ENCODE results near the gene TANGO2.

TANGO2 gene

DNA sequence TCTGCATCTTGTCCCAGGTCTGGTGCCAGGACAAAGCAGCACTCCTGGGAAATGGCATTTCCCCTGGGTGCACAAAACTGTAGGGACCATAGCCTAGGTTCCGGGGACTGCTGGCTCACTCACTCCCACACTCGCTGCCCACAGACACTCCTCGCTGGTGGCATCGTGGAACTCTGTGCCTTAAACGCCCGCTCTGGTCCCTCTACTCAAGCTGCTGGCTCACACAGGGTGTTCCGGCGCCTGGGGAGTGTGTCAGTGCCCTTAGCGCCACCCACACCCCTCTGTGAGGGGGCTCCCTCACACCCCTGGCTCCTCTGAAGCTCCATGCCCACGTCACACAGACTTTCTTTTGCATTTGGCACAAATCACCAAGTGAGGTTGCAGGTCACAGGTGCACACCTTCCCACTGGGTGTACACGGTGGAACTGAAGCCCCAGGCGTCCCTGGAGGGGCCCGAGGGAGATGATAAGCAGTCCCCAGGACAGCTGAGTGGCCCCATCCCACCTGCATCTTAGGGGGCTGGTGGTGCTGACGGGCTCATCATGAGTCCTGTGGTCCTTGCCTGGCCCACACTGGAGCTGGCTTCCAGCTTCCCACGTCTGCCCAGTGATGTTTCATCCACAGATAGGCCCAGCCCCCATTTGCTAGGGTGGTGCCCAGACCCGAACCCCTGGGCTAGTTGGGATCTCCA is 35.9 kb downstream of the TANGO2 start:
- H3K9ac ChIP-seq (ENCODE audit: low read depth, low read length) = no peak overlapping the region
- no peaks in the 10 kb centered on the region for H3K4me1 ChIP-seq (ENCODE audit: insufficient read depth, low read length)
- H3K27ac ChIP-seq (ENCODE audit: low read depth, low read length) = no peak overlapping the region
- WGBS = 94% methylated on average over 16 of the region's 16 CpGs
- no peak overlapping the region for H3K4me3 ChIP-seq (ENCODE audit: low read length)
- no peaks in the 10 kb centered on the region for H3K27me3 ChIP-seq (ENCODE audit: insufficient read depth, low read length)
- no peaks in the 10 kb centered on the region for H3K36me3 ChIP-seq (ENCODE audit: insufficient read depth, low read length)
- H3K9me3 ChIP-seq (ENCODE audit: insufficient read depth, low read depth, low read length) = no peaks in the 10 kb centered on the region

DNA sequence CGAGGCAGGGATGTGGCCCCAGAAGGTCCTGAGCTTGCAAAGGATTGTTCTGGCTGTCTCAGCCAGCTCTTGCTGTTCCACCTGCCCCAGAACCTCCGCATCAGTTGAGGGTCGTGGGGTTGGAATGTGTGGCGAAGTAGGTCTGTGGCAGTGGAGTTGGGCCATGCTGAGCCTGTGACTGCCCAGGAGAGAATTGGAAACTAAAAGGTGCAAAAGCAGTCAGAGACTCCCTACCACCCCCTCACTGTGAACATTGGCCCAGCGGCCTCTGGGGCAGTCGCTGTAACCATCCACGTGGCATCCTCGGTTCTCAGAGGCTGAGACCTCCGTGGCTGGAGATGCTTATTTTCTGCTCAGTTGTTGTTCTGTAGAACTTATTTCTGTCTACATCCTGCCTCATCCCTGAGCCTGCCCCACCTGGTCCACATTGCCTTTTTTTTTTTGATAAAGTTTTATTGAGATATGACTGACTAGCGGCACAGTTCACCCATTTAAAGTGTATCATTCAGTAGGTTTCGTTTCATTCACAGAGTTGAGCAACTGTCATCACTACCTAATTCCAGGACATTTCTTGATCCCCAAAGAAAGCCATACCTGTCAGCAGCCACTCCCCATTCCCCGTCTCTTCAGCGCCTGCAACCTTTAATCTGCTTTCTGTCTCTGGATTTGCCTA is 36.8 kb downstream of the TANGO2 start:
- H3K4me3 ChIP-seq (ENCODE audit: low read length) = no peak overlapping the region
- no peak overlapping the region for H3K9ac ChIP-seq (ENCODE audit: low read depth, low read length)
- H3K4me1 ChIP-seq (ENCODE audit: insufficient read depth, low read length) = no peaks in the 10 kb centered on the region
- H3K27me3 ChIP-seq (ENCODE audit: insufficient read depth, low read length) = no peaks in the 10 kb centered on the region
- H3K9me3 ChIP-seq (ENCODE audit: insufficient read depth, low read depth, low read length) = no peaks in the 10 kb centered on the region
- H3K27ac ChIP-seq (ENCODE audit: low read depth, low read length) = no peak overlapping the region
- 92% methylated on average over 13 of the region's 13 CpGs for WGBS
- H3K36me3 ChIP-seq (ENCODE audit: insufficient read depth, low read length) = no peaks in the 10 kb centered on the region

DNA sequence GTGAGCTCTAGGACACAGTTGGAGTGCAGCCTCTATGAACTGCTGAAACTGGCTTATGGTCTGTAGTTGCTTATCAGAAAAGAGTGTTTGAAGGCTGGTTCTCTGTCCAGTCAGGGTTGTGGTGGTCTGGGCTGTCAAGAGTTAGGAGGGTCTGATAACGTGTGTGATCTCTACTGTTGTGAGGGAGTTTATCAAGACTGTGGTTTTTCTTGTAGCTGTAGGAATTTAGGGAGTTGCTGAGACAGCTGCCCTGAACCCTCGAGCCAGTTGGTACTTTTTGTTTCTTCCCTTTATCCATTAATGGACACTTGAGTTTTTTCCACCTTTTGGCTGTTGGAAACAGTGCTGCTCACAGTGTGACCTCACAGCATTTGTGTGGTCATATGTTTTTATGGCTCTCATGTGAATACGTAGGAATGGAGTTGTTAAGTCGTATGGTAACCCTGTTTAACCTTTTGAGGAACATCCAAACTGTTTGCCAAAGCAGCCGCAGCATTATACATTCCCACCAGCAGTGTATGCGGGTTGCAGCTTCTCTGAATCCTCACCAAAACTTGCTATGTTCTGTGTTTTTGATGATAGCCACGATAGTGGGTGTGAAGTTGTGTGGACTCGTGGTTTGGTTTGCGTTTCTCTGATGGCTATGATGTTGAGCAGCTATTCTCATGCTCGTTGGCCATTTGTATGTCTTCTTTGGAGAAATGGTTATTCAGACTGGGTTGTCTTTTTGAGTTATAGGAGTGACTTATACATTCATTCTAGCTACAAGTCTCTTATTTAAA is 38.3 kb downstream of the TANGO2 start:
- Histone ChIP-seq H3K4me3 (ENCODE audit: low read length) (no peak overlapping the region), H3K27me3 (ENCODE audit: insufficient read depth, low read length) (no peaks in the 10 kb centered on the region), H3K9ac (ENCODE audit: low read depth, low read length) (no peak overlapping the region), H3K27ac (ENCODE audit: low read depth, low read length) (no peak overlapping the region), H3K4me1 (ENCODE audit: insufficient read depth, low read length) (no peaks in the 10 kb centered on the region), H3K9me3 (ENCODE audit: insufficient read depth, low read depth, low read length) (no peaks in the 10 kb centered on the region), H3K36me3 (ENCODE audit: insufficient read depth, low read length) (no peaks in the 10 kb centered on the region)
- 92% methylated on average over 10 of the region's 10 CpGs for WGBS

GRCh38 chr22:20060700-20061480 is 40.0 kb downstream of the TANGO2 start:
- Histone ChIP-seq H3K36me3 (ENCODE audit: insufficient read depth, low read length) (no peaks in the 10 kb centered on the region), H3K4me3 (ENCODE audit: low read length) (no peak overlapping the region), H3K9ac (ENCODE audit: low read depth, low read length) (no peak overlapping the region), H3K9me3 (ENCODE audit: insufficient read depth, low read depth, low read length) (no peaks in the 10 kb centered on the region), H3K4me1 (ENCODE audit: insufficient read depth, low read length) (no peaks in the 10 kb centered on the region), H3K27ac (ENCODE audit: low read depth, low read length) (no peak overlapping the region), H3K27me3 (ENCODE audit: insufficient read depth, low read length) (no peaks in the 10 kb centered on the region)
- 93% methylated on average over 10 of the region's 10 CpGs for WGBS

DNA sequence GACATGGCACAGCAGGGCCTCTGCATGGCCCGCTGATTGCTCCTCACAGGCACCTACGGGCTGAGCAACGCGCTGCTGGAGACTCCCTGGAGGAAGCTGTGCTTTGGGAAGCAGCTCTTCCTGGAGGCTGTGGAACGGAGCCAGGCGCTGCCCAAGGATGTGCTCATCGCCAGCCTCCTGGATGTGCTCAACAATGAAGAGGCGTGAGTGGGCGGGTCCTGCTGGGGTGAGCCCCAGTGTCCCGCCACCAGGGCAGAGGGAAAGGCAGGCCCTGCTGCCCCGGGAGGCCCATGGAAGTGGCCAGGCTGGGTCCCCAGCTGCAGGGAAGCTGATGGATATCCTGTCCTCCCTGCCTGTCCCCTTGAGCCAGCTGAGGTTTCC is 40.6 kb downstream of the TANGO2 start:
- 94% methylated on average over 11 of the region's 11 CpGs for WGBS
- no peaks in the 10 kb centered on the region for H3K36me3 ChIP-seq (ENCODE audit: insufficient read depth, low read length)
- no peaks in the 10 kb centered on the region for H3K9me3 ChIP-seq (ENCODE audit: insufficient read depth, low read depth, low read length)
- no peaks in the 10 kb centered on the region for H3K4me1 ChIP-seq (ENCODE audit: insufficient read depth, low read length)
- H3K4me3 ChIP-seq (ENCODE audit: low read length) = no peak overlapping the region
- no peaks in the 10 kb centered on the region for H3K27me3 ChIP-seq (ENCODE audit: insufficient read depth, low read length)
- H3K9ac ChIP-seq (ENCODE audit: low read depth, low read length) = no peak overlapping the region
- H3K27ac ChIP-seq (ENCODE audit: low read depth, low read length) = no peak overlapping the region

GRCh38 chr22:20062043-20062765 is 41.3 kb downstream of the TANGO2 start:
- Histone ChIP-seq H3K27ac (ENCODE audit: low read depth, low read length) (no peak overlapping the region), H3K9ac (ENCODE audit: low read depth, low read length) (no peak overlapping the region)
- WGBS = 96% methylated on average over 18 of the region's 18 CpGs

DNA sequence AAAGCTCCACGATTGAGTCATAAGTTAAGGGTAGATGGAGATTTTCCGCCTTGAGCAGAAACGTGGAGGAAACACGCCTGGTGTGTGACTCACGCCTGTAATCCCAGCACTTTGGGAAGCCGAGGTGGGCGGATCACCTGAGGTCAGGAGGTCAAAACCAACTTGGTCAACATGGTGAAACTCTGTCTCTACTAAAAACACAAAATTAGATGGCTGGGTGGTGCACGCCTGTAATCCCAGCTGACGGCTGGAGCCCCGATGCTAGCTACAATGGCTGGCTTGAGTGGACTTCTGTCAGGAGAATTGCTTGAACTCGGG is 41.8 kb downstream of the TANGO2 start:
- no peaks in the 10 kb centered on the region for H3K9me3 ChIP-seq (ENCODE audit: insufficient read depth, low read depth, low read length)
- H3K4me3 ChIP-seq (ENCODE audit: low read length) = no peak overlapping the region
- no peaks in the 10 kb centered on the region for H3K36me3 ChIP-seq (ENCODE audit: insufficient read depth, low read length)
- H3K27ac ChIP-seq (ENCODE audit: low read depth, low read length) = no peak overlapping the region
- WGBS = 89% methylated on average over 11 of the region's 11 CpGs
- no peaks in the 10 kb centered on the region for H3K27me3 ChIP-seq (ENCODE audit: insufficient read depth, low read length)
- no peaks in the 10 kb centered on the region for H3K4me1 ChIP-seq (ENCODE audit: insufficient read depth, low read length)
- no peak overlapping the region for H3K9ac ChIP-seq (ENCODE audit: low read depth, low read length)

More at GRCh38 chr22:20062043-20062765, 41.3 kb downstream of the TANGO2 start:
- H3K9me3 ChIP-seq (ENCODE audit: insufficient read depth, low read depth, low read length) = no peaks in the 10 kb centered on the region
- no peaks in the 10 kb centered on the region for H3K4me1 ChIP-seq (ENCODE audit: insufficient read depth, low read length)
- H3K36me3 ChIP-seq (ENCODE audit: insufficient read depth, low read length) = no peaks in the 10 kb centered on the region
- H3K27me3 ChIP-seq (ENCODE audit: insufficient read depth, low read length) = no peaks in the 10 kb centered on the region
- no peak overlapping the region for H3K4me3 ChIP-seq (ENCODE audit: low read length)

DNA sequence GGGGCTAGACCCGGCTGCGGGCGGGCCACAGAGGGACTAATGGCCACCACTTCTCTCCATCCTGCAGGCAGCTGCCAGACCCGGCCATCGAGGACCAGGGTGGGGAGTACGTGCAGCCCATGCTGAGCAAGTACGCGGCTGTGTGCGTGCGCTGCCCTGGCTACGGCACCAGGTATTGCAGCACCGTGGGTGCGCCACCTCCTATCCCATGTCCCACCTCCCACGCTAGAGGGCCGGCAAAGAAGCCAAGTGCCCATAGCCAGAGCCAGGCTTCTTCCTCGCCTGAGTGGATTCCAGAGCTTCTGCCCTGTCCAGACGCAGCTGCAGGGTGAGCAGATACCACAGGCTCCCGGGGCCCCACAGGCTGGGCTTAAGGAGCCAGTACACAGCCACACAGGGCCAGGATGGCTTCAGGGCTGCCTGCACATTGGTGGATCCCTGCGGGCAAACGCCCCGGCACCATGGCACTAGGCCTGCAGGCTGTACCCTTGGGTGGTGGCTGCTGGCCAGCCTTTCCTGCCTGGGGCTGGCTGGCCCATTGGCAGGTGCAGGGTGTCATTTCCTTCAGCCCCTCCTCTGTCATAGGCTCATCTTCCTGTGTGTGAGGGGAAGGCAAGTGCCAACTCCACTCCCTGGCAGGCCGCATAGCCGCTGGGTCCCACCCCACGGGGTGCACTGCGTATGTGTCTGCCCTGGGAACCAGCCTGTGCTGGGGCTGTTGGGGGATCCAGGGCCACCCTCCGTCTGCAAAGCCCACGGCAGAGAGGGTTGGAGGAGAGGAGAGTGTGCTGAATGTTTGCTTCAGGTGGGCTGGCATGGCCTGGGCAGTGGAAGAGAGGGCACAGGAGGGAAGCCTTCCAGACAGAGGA is 42.6 kb downstream of the TANGO2 start:
- Histone ChIP-seq H3K36me3 (ENCODE audit: insufficient read depth, low read length) (no peaks in the 10 kb centered on the region), H3K27me3 (ENCODE audit: insufficient read depth, low read length) (no peaks in the 10 kb centered on the region), H3K9ac (ENCODE audit: low read depth, low read length) (no peak overlapping the region), H3K9me3 (ENCODE audit: insufficient read depth, low read depth, low read length) (no peaks in the 10 kb centered on the region), H3K4me1 (ENCODE audit: insufficient read depth, low read length) (no peaks in the 10 kb centered on the region), H3K27ac (ENCODE audit: low read depth, low read length) (no peak overlapping the region), H3K4me3 (ENCODE audit: low read length) (no peak overlapping the region)
- 94% methylated on average over 27 of the region's 27 CpGs for WGBS

GRCh38 chr22:20064140-20064480 is 43.2 kb downstream of the TANGO2 start:
- H3K9me3 ChIP-seq (ENCODE audit: insufficient read depth, low read depth, low read length) = no peaks in the 10 kb centered on the region
- no peak overlapping the region for H3K9ac ChIP-seq (ENCODE audit: low read depth, low read length)
- no peaks in the 10 kb centered on the region for H3K4me1 ChIP-seq (ENCODE audit: insufficient read depth, low read length)
- H3K36me3 ChIP-seq (ENCODE audit: insufficient read depth, low read length) = no peaks in the 10 kb centered on the region
- H3K27ac ChIP-seq (ENCODE audit: low read depth, low read length) = no peak overlapping the region
- 95% methylated on average over 3 of the region's 3 CpGs for WGBS
- no peak overlapping the region for H3K4me3 ChIP-seq (ENCODE audit: low read length)
- no peaks in the 10 kb centered on the region for H3K27me3 ChIP-seq (ENCODE audit: insufficient read depth, low read length)
